IPS-18c (cell line): ENCODE measurements around the gene CHCHD5.
A peak's percentile ranks its signal among the peaks of the same experiment; 100 is the strongest.
"Not testable (repeated sequence)": the region's sequence is repeated elsewhere in the genome, so short reads cannot be mapped to it uniquely, and the experiment has no call there.

Source experiments
- H3K4me3 ChIP-seq: 2 replicates; pipeline ENCODE4 v1.7.0; 2013; ENCODE audit warnings: low read depth, mild to moderate bottlenecking, low read length, moderate library complexity; ENCODE audit not compliant: insufficient read depth
- H3K9me3 ChIP-seq: one replicate; pipeline ENCODE4 v1.6.1; 2013; ENCODE audit warnings: mild to moderate bottlenecking, low read length, moderate library complexity; ENCODE audit not compliant: control insufficient read depth, insufficient read depth

Gene CHCHD5, protein sequence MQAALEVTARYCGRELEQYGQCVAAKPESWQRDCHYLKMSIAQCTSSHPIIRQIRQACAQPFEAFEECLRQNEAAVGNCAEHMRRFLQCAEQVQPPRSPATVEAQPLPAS

DNA sequence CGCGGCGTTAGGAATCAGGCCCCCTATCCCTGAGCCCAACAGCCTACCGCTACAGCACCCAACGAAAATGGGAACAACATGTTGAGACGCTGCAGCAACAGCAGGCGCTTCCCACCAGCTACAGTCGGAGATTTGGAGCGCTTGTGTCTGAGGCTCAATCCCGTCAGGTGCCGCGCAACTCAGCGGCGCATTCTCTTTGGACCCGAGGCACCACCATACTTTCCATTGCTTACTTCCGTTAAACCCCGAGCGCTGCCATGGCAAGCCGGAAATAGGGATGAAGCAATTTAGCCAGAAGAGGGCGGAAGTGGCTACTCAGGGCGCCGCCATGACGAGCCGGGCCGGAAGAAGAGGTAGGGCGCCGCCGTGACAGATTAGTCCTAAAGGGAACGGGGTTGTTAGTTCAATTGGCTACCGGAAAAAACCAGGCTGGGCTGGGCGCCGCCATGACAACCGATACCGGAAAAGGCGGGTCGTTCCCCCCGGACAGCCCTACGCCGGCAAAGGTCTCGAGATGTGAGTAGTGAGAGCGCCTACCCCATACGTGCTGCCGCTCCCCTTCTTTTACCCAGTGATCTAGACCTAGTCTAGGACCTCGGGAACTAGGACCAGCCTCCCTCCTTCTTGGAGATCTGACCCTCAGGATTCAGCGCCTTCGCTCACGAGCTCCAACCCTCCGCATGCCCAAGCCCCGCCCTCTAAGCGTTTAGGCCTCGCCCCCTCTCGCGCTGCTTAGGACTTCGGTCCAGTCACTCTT is at the start of gene CHCHD5:
CHCHD5 (plus strand) TSS at position 476 of the 757 bp plus-strand sequence; CDS start at position 515, 39 bp downstream.
- Histone ChIP-seq H3K4me3 (peak within 1 kb of the TSS; percentile 82), H3K9me3 (no peaks in the 10 kb centered on the region)

- H3K9me3 ChIP-seq: no peaks in the 10 kb centered on the region
Observed at GRCh38 chr2:112534826-112535225, 49.6 kb upstream of the CHCHD5 start.

GRCh38 chr2:112536665-112537064 is 47.7 kb upstream of the CHCHD5 start:
- not testable (repeated sequence) for H3K9me3 ChIP-seq, H3K4me3 ChIP-seq

More at GRCh38 chr2:112534826-112535225, 49.6 kb upstream of the CHCHD5 start:
- H3K4me3 ChIP-seq: no peak overlapping the region

GRCh38 chr2:112539306-112539705 is 45.1 kb upstream of the CHCHD5 start:
- Histone ChIP-seq H3K4me3 (no peak overlapping the region), H3K9me3 (no peaks in the 10 kb centered on the region)

- Histone ChIP-seq H3K9me3 (no peaks in the 10 kb centered on the region), H3K4me3 (no peak overlapping the region)
Observed at GRCh38 chr2:112540906-112541305, 43.5 kb upstream of the CHCHD5 start.

DNA sequence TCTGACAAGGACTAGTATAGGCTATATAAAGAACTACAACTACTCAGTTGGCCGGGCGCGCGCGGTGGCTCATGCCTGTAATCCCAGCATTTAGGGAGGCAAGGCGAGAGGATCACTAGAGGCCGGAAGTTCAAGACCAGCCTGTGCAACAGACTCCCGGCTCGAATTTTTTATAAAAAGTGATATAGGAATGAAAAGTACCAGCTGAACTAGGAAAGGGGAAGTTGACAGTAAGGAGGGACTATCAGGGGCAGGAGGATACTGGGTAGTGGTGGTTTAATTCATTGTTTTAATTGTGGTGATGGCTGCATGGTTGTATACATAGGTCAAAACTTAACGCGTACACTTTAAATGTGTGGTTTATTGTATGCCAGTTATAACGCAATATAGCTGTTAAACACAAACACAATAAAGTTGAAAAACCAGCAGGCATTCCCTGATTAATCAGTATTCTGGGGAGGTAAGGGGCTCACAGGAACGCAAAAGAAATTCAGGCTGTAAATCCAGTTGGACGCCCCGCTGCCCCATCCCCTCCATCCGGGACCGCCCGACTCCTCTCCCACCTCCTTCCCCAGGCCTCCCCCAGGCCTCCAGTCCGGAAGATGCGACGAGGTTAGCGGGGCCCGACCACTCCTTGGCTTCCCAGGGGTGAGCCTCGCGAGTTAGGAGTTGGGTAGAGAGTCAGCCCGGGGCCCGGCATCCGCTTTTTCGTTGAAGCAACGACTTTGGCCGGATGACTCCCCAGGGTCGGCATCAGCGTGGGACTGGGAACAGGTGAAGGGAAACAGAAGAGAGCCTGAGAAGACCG is 42.9 kb upstream of the CHCHD5 start:
- H3K4me3 ChIP-seq: peak overlapping the region; percentile 98
- no peaks in the 10 kb centered on the region for H3K9me3 ChIP-seq

- H3K4me3 ChIP-seq: peak within 1 kb of the TSS; percentile 98
Observed at GRCh38 chr2:112542123-112542983, 42.1 kb upstream of the CHCHD5 start, which contains the start of gene POLR1B. Gene POLR1B, plus strand, starts transcription at chr2:112542465. Its CDS starts 30 bp downstream, at chr2:112542495.

GRCh38 chr2:112542984-112543661 is 41.3 kb upstream of the CHCHD5 start:
- H3K9me3 ChIP-seq: no peaks in the 10 kb centered on the region
- peak overlapping the region; percentile 98 for H3K4me3 ChIP-seq

More at GRCh38 chr2:112542123-112542983, 42.1 kb upstream of the CHCHD5 start, which contains the start of gene POLR1B:
- H3K9me3 ChIP-seq: no peaks in the 10 kb centered on the region

DNA sequence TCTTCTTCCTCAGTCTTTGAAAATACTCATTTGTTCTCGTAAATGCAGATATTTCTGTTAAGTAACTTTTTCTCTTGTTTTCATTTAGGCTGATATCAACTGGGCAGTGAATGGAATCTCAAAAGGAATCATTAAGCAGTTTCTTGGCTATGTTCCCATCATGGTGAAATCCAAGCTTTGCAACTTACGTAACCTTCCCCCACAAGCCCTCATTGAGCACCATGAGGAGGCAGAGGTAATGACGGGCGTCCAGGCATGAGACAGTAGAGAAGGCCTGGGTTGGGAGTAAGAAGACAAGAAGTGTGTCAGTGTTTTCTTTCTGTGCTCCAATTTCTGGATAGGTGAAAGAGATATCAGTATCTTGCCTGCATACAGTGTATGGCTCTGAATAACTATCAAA is 37.1 kb upstream of the CHCHD5 start:
- Histone ChIP-seq H3K9me3 (no peaks in the 10 kb centered on the region), H3K4me3 (no peak overlapping the region)

DNA sequence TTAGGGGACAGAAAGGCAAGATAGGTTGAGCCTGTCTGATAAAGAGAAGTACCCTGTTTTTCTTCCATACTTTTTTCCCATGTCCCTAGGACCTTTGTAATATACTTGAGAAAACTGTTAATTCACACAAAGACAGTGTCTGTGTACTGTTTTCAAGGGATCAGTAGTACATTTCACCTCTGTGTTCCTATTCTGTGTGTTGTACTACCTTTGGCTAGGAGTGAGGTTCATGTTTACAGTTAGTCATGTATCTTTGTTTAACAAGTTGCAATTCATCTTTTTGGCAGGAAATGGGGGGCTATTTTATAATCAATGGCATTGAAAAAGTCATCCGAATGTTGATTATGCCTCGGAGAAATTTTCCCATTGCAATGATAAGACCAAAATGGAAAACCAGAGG is 35.4 kb upstream of the CHCHD5 start:
- H3K9me3 ChIP-seq: no peaks in the 10 kb centered on the region
- H3K4me3 ChIP-seq: no peak overlapping the region

DNA sequence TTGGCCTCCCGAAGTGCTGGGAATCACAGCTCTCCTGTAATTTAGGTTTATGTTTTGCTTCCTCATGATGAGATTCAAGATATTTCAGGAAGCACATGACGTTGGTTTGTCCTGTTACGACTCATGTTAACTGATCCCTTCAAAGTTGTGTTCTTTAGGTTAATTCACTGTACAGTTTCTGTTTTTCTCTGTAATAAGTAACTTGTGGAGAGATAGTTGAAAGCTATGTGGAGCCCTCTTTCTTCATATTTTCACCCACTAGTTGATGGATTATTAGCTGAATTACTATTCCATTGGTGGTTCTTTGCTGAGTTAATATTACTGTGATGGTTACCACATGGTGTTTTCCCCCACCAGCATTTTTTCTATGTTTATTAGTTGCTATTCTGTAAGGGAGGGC is 18.3 kb upstream of the CHCHD5 start:
- Histone ChIP-seq H3K4me3 (no peak overlapping the region), H3K9me3 (no peaks in the 10 kb centered on the region)

- not testable (repeated sequence) for H3K4me3 ChIP-seq, H3K9me3 ChIP-seq
Observed at GRCh38 chr2:112566508-112566907, 17.9 kb upstream of the CHCHD5 start.

- no peaks in the 10 kb centered on the region for H3K9me3 ChIP-seq
Observed at GRCh38 chr2:112572005-112572404, 12.4 kb upstream of the CHCHD5 start.

GRCh38 chr2:112577756-112578155 is 6.7 kb upstream of the CHCHD5 start:
- Histone ChIP-seq H3K9me3 (no peaks in the 10 kb centered on the region), H3K4me3 (no peak overlapping the region)

More at GRCh38 chr2:112572005-112572404, 12.4 kb upstream of the CHCHD5 start:
- no peak overlapping the region for H3K4me3 ChIP-seq

- Histone ChIP-seq H3K4me3 (no peak overlapping the region), H3K9me3 (no peaks in the 10 kb centered on the region)
Observed at GRCh38 chr2:112579241-112579640, 5.2 kb upstream of the CHCHD5 start.

GRCh38 chr2:112580084-112580483 is 4.3 kb upstream of the CHCHD5 start:
- Histone ChIP-seq H3K9me3 (no peaks in the 10 kb centered on the region), H3K4me3 (no peak overlapping the region)
